ENCODE results near the gene RANGRF. TPM values are rescaled to one million over a fixed set of nuclear protein-coding genes. Genes with fewer than 3 reads are reported as not detected.

Gene RANGRF
- polyA plus RNA-seq, 1 experiment = 50.7 TPM

GRCh38 chr17:8273884-8274444, 14.5 kb upstream of the RANGRF start:
- no peak for DNase-seq (ENCODE audit: low read depth)
- CTCF ChIA-PET = no interaction called here
- TF ChIP-seq CTCF (IDR thresholded peaks at IDR 0.05; ENCODE audit: insufficient read depth, low read depth, low read length) = no peak
- H3K36me3 ChIP-seq (ENCODE audit: control insufficient read depth, insufficient read depth, low read length) = peaks cover 3% of the 10 kb centered on the region
- H3K27me3 ChIP-seq (ENCODE audit: control insufficient read depth, insufficient read depth, low read length) = no peaks in the 10 kb centered on the region
- POLR2A ChIA-PET = no interaction called here
- no peak overlapping the region for H3K4me3 ChIP-seq (ENCODE audit: low read depth, low read length)

GRCh38 chr17:8274816-8275215, 13.7 kb upstream of the RANGRF start:
- no peak for TF ChIP-seq CTCF (IDR thresholded peaks at IDR 0.05; ENCODE audit: insufficient read depth, low read depth, low read length)
- POLR2A ChIA-PET = no interaction called here
- no peak overlapping the region for H3K4me3 ChIP-seq (ENCODE audit: low read depth, low read length)
- peaks cover 3% of the 10 kb centered on the region for H3K36me3 ChIP-seq (ENCODE audit: control insufficient read depth, insufficient read depth, low read length)
- CTCF ChIA-PET = no interaction called here
- H3K27me3 ChIP-seq (ENCODE audit: control insufficient read depth, insufficient read depth, low read length) = no peaks in the 10 kb centered on the region
- no peak for DNase-seq (ENCODE audit: low read depth)

- Histone ChIP-seq H3K36me3 (ENCODE audit: control insufficient read depth, insufficient read depth, low read length) (peaks cover 1% of the 10 kb centered on the region; the same call in 1 of the 2 replicates), H3K4me3 (ENCODE audit: low read depth, low read length) (no peak overlapping the region), H3K27me3 (ENCODE audit: control insufficient read depth, insufficient read depth, low read length) (no peaks in the 10 kb centered on the region)
- POLR2A ChIA-PET = no interaction called here
- no peak for TF ChIP-seq CTCF (IDR thresholded peaks at IDR 0.05; ENCODE audit: insufficient read depth, low read depth, low read length)
- CTCF ChIA-PET = interaction anchor here (1.0 kb wide), 1 partner anchor 35 kb away, joined by 4 read pairs; no protein-coding TSS in a partner anchor
- no peak for DNase-seq (ENCODE audit: low read depth)
These were observed 12.8 kb upstream of the RANGRF start for GRCh38 chr17:8275421-8276290.

- POLR2A ChIA-PET = no interaction called here
- no peak for TF ChIP-seq CTCF (IDR thresholded peaks at IDR 0.05; ENCODE audit: insufficient read depth, low read depth, low read length)
- Histone ChIP-seq H3K4me3 (ENCODE audit: low read depth, low read length) (no peak overlapping the region), H3K36me3 (ENCODE audit: control insufficient read depth, insufficient read depth, low read length) (no peaks in the 10 kb centered on the region), H3K27me3 (ENCODE audit: control insufficient read depth, insufficient read depth, low read length) (no peaks in the 10 kb centered on the region)
- no peak for DNase-seq (ENCODE audit: low read depth)
- CTCF ChIA-PET = interaction anchor here (0.8 kb wide), 1 partner anchor 25 kb away, joined by 3 read pairs; no protein-coding TSS in a partner anchor
These were observed 11.2 kb upstream of the RANGRF start for GRCh38 chr17:8277317-8277716.

- POLR2A ChIA-PET = no interaction called here
- no peak for TF ChIP-seq CTCF (IDR thresholded peaks at IDR 0.05; ENCODE audit: insufficient read depth, low read depth, low read length)
- DNase-seq (ENCODE audit: low read depth) = no peak
- CTCF ChIA-PET = no interaction called here
- no peak overlapping the region for H3K4me3 ChIP-seq (ENCODE audit: low read depth, low read length)
- H3K36me3 ChIP-seq (ENCODE audit: control insufficient read depth, insufficient read depth, low read length) = no peaks in the 10 kb centered on the region; the same call in 1 of the 2 replicates
- no peaks in the 10 kb centered on the region for H3K27me3 ChIP-seq (ENCODE audit: control insufficient read depth, insufficient read depth, low read length)
These were observed 6.1 kb upstream of the RANGRF start for GRCh38 chr17:8282345-8282744.

All from BJ (cell line).